ENCODE measurements around the gene MEX3A. TPM values are rescaled to one million over a fixed set of nuclear protein-coding genes. Genes with fewer than 3 reads are reported as not detected.

Gene MEX3A
- total and polyA plus RNA-seq, 2 experiments from 2014 or later = 18.5 to 38.1 TPM

DNA sequence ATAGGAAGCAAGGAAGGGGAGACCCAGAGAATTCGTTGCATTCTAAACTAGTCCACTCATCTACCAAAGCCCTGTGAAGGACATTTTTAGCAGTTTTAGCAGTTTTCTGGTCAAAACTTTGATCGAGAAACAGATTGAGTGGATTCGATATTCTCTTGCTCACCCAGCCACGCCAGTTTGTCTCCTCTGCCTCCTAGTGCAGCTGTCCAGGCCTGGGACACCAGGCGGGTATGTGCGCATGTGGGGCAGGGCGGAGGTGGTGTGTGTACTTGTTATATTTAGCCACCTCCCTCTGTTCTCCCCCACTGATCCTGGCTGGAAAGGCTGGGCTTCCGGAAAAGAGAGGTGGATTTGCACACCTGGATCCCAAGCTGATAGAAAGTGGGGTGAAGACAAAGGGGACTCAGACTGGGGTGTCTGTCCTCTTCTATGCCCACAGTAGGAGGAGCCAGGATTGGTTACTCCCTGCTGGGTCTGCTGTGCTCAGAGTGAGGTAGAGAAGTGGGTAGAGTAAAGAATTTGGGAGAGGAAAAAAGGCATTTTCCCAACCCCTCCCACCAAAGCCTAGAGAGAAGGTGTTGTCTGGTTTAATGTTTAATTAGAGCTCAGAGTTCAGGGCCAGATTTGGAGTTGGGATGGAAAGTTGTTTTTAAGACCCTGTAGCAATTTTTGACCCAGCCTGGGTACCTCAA, 36.1 kb upstream of the MEX3A start (continued):
- TF ChIP-seq REST (IDR thresholded peaks at IDR 0.05; ENCODE audit: unreplicated experiment) = no peak
- TF ChIP-seq ZNF331 (CRISPR knock-in tag; IDR thresholded peaks at IDR 0.05; ENCODE audit: low read depth) = no peak
- TF ChIP-seq JUNB (IDR thresholded peaks at IDR 0.05; ENCODE audit: unreplicated experiment) = no peak
- TF ChIP-seq STAT1 (IDR thresholded peaks at IDR 0.05; ENCODE audit: unreplicated experiment) = no peak
- TF ChIP-seq, protein P1, sequence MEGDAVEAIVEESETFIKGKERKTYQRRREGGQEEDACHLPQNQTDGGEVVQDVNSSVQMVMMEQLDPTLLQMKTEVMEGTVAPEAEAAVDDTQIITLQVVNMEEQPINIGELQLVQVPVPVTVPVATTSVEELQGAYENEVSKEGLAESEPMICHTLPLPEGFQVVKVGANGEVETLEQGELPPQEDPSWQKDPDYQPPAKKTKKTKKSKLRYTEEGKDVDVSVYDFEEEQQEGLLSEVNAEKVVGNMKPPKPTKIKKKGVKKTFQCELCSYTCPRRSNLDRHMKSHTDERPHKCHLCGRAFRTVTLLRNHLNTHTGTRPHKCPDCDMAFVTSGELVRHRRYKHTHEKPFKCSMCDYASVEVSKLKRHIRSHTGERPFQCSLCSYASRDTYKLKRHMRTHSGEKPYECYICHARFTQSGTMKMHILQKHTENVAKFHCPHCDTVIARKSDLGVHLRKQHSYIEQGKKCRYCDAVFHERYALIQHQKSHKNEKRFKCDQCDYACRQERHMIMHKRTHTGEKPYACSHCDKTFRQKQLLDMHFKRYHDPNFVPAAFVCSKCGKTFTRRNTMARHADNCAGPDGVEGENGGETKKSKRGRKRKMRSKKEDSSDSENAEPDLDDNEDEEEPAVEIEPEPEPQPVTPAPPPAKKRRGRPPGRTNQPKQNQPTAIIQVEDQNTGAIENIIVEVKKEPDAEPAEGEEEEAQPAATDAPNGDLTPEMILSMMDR (conservative IDR thresholded peaks at IDR 0.05; ENCODE audit: low read depth in 2 of 2) = no peak

GRCh38 chr1:156117414-156118176, 35.3 kb upstream of the MEX3A start:
- Mint-ChIP-seq H3K4me3 (no peak overlapping the region), H3K27me3 (ENCODE audit: insufficient read depth, low read depth, poor library complexity) (peaks cover 46% of the 10 kb centered on the region), H3K4me1 (peaks cover 51% of the 10 kb centered on the region), H3K36me3 (ENCODE audit: low read depth) (no peaks in the 10 kb centered on the region; the same call in 2 of the 3 replicates), H3K27ac (no peak overlapping the region), H3K9me3 (no peaks in the 10 kb centered on the region; the same call in 2 of the 3 replicates)
- H3K27ac ChIP-seq (ENCODE audit: low read depth) = no peak overlapping the region
- no peak overlapping the region for H2AFZ ChIP-seq
- H3K36me3 ChIP-seq (ENCODE audit: insufficient read depth) = no peaks in the 10 kb centered on the region
- DNase-seq (ENCODE audit: low spot score) (no peak), ATAC-seq (no peak)
- H3K9me2 ChIP-seq (ENCODE audit: insufficient read depth) = no peaks in the 10 kb centered on the region
- H3K79me2 ChIP-seq (replicated peaks; ENCODE audit: insufficient read depth) = peaks cover 29% of the 10 kb centered on the region
- H3K27me3 ChIP-seq (ENCODE audit: insufficient read depth) = peaks cover 12% of the 10 kb centered on the region; the same call in 1 of the 2 replicates
- no peak overlapping the region for H3K4me2 ChIP-seq
- H3F3A ChIP-seq (replicated peaks; ENCODE audit: low read depth) = 0 out of 2 replicates have a peak, but pooled peaks cover 16% of the 10 kb centered on the region
- H3K4me3 ChIP-seq = no peak overlapping the region
- peaks cover 32% of the 10 kb centered on the region for H3K4me1 ChIP-seq (ENCODE audit: insufficient read depth)
- no peaks in the 10 kb centered on the region; the same call in 1 of the 2 replicates for H4K20me1 ChIP-seq (replicated peaks; ENCODE audit: insufficient read depth)
- TF ChIP-seq NANOG (IDR thresholded peaks at IDR 0.05; ENCODE audit: borderline replicate concordance) = no peak
- no peak for TF ChIP-seq REST (IDR thresholded peaks at IDR 0.05; ENCODE audit: unreplicated experiment)
- TF ChIP-seq, protein P2, sequence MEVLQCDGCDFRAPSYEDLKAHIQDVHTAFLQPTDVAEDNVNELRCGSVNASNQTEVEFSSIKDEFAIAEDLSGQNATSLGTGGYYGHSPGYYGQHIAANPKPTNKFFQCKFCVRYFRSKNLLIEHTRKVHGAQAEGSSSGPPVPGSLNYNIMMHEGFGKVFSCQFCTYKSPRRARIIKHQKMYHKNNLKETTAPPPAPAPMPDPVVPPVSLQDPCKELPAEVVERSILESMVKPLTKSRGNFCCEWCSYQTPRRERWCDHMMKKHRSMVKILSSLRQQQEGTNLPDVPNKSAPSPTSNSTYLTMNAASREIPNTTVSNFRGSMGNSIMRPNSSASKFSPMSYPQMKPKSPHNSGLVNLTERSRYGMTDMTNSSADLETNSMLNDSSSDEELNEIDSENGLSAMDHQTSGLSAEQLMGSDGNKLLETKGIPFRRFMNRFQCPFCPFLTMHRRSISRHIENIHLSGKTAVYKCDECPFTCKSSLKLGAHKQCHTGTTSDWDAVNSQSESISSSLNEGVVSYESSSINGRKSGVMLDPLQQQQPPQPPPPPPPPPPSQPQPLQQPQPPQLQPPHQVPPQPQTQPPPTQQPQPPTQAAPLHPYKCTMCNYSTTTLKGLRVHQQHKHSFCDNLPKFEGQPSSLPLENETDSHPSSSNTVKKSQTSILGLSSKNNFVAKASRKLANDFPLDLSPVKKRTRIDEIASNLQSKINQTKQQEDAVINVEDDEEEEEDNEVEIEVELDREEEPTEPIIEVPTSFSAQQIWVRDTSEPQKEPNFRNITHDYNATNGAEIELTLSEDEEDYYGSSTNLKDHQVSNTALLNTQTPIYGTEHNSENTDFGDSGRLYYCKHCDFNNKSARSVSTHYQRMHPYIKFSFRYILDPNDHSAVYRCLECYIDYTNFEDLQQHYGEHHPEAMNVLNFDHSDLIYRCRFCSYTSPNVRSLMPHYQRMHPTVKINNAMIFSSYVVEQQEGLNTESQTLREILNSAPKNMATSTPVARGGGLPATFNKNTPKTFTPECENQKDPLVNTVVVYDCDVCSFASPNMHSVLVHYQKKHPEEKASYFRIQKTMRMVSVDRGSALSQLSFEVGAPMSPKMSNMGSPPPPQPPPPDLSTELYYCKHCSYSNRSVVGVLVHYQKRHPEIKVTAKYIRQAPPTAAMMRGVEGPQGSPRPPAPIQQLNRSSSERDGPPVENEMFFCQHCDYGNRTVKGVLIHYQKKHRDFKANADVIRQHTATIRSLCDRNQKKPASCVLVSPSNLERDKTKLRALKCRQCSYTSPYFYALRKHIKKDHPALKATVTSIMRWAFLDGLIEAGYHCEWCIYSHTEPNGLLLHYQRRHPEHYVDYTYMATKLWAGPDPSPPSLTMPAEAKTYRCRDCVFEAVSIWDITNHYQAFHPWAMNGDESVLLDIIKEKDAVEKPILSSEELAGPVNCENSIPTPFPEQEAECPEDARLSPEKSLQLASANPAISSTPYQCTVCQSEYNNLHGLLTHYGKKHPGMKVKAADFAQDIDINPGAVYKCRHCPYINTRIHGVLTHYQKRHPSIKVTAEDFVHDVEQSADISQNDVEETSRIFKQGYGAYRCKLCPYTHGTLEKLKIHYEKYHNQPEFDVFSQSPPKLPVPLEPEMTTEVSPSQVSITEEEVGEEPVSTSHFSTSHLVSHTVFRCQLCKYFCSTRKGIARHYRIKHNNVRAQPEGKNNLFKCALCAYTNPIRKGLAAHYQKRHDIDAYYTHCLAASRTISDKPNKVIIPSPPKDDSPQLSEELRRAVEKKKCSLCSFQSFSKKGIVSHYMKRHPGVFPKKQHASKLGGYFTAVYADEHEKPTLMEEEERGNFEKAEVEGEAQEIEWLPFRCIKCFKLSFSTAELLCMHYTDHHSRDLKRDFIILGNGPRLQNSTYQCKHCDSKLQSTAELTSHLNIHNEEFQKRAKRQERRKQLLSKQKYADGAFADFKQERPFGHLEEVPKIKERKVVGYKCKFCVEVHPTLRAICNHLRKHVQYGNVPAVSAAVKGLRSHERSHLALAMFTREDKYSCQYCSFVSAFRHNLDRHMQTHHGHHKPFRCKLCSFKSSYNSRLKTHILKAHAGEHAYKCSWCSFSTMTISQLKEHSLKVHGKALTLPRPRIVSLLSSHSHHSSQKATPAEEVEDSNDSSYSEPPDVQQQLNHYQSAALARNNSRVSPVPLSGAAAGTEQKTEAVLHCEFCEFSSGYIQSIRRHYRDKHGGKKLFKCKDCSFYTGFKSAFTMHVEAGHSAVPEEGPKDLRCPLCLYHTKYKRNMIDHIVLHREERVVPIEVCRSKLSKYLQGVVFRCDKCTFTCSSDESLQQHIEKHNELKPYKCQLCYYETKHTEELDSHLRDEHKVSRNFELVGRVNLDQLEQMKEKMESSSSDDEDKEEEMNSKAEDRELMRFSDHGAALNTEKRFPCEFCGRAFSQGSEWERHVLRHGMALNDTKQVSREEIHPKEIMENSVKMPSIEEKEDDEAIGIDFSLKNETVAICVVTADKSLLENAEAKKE (CRISPR knock-in tag; IDR thresholded peaks at IDR 0.05) = no peak
